LHCN-M2 (cell line): ENCODE measurements around the gene OR3A2. TPM values are rescaled to one million over a fixed set of nuclear protein-coding genes. Genes with fewer than 3 reads are reported as not detected.
"Not testable (repeated sequence)": the region's sequence is repeated elsewhere in the genome, so short reads cannot be mapped to it uniquely, and the experiment has no call there.

Experiments
- DNase-seq: peaks from one replicate; pipeline ENCODE4 v3.0.0-alpha.2; 2012; ENCODE audit warnings: low read depth
- polyA plus RNA-seq: library from polyadenylated mRNA; unstranded; fragments of >200 nt; gene quantifications from one replicate; pipeline ENCODE4 v1.2.1, GENCODE V29; 2012; ENCODE audit warnings: missing spikeins
- total RNA-seq: library from RNA; depleted of rRNA; stranded (reverse); fragments of >200 nt; gene quantifications from 2 replicates; pipeline ENCODE4 v1.2.3, GENCODE V29; 2014; rRNA removed

Gene OR3A2
- total RNA-seq = not detected in 2 replicates
- polyA plus RNA-seq = not detected

- DNase-seq = no peak
Measured at GRCh38 chr17:3385869-3386816, at the start of gene OR3A2. OR3A2 (minus strand) TSS chr17:3386308.

GRCh38 chr17:3433741-3434140 lies 47.6 kb upstream of the OR3A2 start, which contains the start of gene OR1E2:
OR1E2 (minus strand) TSS chr17:3433841; CDS start chr17:3433841, 0 bp downstream.
- no peak for DNase-seq

GRCh38 chr17:3433215-3433614 lies 47.1 kb upstream of the OR3A2 start:
- DNase-seq = not testable (repeated sequence)

- no peak for DNase-seq
Measured at GRCh38 chr17:3418222-3418621, 32.1 kb upstream of the OR3A2 start.

GRCh38 chr17:3415610-3416009 lies 29.5 kb upstream of the OR3A2 start:
- DNase-seq = no peak

GRCh38 chr17:3412216-3412615 lies 26.1 kb upstream of the OR3A2 start:
- not testable (repeated sequence) for DNase-seq

GRCh38 chr17:3411070-3411469 lies 25.0 kb upstream of the OR3A2 start, which contains the start of gene OR3A3:
OR3A3 (plus strand) TSS chr17:3411370.
- no peak for DNase-seq

GRCh38 chr17:3403856-3404255 lies 17.7 kb upstream of the OR3A2 start:
- not testable (repeated sequence) for DNase-seq

- no peak for DNase-seq
Measured at GRCh38 chr17:3401786-3402185, 15.7 kb upstream of the OR3A2 start.

- peak; percentile 1 for DNase-seq
Measured at GRCh38 chr17:3400055-3400454, 13.9 kb upstream of the OR3A2 start.

- DNase-seq = no peak
Measured at GRCh38 chr17:3398310-3398709, 12.2 kb upstream of the OR3A2 start, which contains the start of gene OR1E1. OR1E1 (minus strand) TSS chr17:3398410; CDS start chr17:3398410, 0 bp downstream.

- not testable (repeated sequence) for DNase-seq
Measured at GRCh38 chr17:3397801-3398200, 11.7 kb upstream of the OR3A2 start.

- DNase-seq = no peak
Measured at GRCh38 chr17:3389791-3390190, 3.7 kb upstream of the OR3A2 start.

- DNase-seq = no peak
Measured at GRCh38 chr17:3381957-3382356, 4.2 kb downstream of the OR3A2 start.

- DNase-seq = no peak
Measured at GRCh38 chr17:3378321-3378720, 7.8 kb downstream of the OR3A2 start.

- DNase-seq = not testable (repeated sequence)
Measured at GRCh38 chr17:3371167-3371566, 14.9 kb downstream of the OR3A2 start.

GRCh38 chr17:3342782-3343181 lies 43.3 kb downstream of the OR3A2 start:
- not testable (repeated sequence) for DNase-seq

GRCh38 chr17:3335876-3336275 lies 50.2 kb downstream of the OR3A2 start:
- no peak for DNase-seq

GRCh38 chr17:3318336-3318735 lies 67.8 kb downstream of the OR3A2 start:
- DNase-seq = no peak

GRCh38 chr17:3316836-3317235 lies 69.3 kb downstream of the OR3A2 start:
- DNase-seq = no peak

- DNase-seq = no peak
Measured at GRCh38 chr17:3308603-3309002, 77.5 kb downstream of the OR3A2 start.

- DNase-seq = no peak
Measured at GRCh38 chr17:3298260-3298659, 87.8 kb downstream of the OR3A2 start, which contains the start of gene OR3A1. OR3A1 (minus strand) TSS chr17:3298360; CDS start chr17:3292582, 5,778 bp downstream.

GRCh38 chr17:3295632-3296031 lies 90.5 kb downstream of the OR3A2 start:
- DNase-seq = no peak
